ENCODE results near the gene DNAJB8.

The DNAJB8 gene

DNA sequence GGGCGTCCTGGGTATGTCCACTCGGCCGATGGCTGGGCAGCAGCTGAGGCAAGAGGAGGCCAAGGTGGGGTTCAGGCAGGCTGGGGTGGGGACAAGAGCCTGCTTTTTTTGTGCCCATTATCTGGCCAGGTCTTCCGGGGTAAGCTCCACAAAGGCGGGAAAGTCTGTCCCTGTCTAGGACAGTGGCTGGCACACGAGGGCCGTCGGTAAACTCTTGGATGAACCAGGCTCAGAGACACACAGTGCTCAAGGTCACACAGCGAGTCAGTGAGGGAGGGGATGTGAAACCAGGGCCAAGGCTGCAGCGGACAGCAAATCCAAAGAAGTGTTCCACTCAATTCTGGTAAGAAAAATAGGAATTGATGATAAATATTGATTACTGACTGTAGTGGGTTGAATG is 2.9 kb downstream of the DNAJB8 start:
- no peak for DNase-seq

DNA sequence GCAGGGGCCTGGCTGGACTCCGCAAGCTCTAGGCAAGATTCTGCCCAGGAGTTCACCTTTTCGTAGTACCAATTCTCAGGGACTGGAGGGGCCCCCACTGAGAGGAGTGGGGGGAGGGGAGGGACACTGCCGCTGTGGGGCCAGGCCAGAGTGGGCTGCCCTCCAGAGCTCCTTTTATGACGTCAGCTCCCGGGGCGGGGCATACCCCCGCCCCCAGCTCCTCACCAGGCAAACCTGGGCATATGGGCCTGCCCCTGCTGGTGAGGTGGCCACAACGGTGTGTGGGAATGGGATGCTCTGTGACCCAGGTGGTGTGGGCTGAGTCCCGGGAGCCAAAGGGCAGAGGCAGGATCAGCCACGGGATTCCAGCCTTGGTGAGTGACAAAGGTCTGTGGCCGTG is 3.3 kb downstream of the DNAJB8 start:
- no peak for DNase-seq

DNA sequence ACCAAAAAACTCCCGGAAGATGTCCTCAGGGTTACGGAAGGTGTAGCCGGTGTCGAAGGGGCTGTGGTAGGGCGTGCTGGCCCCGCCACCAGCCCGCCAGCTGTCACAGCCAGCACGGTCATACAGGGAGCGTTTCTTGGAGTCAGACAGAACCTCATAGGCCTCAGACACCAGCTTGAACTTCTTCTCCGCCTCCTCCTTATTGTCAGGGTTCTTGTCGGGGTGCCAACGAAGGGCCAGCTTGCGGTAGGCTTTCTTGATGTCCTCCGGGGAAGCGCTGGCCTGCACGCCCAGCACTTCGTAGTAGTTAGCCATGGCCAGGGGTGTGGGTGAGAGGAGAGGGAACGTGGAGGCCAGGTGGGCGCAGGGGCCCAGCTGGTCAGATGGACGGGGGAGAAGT is 3.8 kb downstream of the DNAJB8 start:
- DNase-seq, result no peak

DNA sequence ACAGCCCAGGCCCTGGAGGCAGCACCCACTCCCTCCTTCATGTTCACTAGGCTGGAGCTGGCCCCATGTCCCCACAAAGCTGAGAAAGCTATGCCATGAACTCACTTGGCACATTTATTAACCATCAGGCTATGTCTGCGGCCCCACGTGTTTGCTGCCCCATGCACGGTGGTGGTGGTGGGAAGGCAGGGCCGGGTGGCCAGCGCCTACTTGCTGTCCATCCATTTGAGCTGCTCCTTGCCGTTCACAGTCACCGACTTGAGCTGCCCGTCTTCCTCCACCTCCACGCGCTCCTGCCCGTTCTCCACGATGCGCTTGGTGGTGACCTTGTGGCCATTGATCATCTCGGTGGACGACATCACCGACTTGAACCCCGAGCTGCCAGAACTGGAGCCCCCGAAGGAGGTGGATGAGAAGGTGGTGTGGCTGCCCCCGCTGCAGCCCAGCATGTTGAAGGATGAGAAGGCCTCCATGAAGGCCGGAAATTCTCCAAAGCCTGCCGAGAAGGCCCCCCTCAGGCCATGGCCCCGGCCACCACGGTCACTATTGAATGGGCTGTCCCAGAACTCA is 4.3 kb downstream of the DNAJB8 start:
- DNase-seq, result no peak

DNA sequence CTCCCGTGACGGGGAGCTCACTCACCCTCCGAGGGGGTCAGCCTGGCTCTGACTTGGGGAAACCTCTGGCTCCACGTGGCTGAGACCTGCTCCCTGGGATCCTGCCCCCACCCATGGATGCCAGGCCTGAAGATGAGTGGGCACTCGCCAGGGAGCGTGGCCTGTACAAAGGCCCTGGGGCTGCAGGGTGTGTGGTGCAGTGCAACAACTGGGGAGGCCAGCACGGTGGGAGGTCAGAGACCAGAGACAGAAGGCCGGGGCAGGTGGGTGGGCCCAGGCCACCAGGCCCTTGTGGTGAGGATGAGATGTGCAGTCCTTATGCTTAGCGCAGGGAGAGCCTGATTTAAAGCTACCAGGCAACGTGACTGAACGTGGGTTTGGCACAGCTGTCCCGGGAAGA is 5.0 kb downstream of the DNAJB8 start:
- no peak for DNase-seq

DNA sequence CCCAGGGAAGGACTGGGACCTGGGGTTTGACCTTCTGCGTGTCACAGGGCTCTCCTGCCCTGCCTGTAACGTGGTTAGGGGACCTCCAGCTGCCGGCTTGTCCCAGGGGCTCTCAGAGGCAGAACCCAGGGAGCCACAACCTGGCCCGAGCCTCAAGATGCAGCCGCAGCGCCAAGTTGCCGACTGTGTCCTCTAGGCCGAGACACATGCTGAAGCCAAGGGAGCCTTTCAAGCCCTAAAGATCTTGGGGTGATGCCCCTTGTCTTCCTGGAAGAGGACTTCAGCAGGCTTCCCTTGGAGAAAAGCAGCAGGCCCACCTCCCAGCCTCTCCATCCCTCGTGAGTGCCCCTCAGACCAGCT is 7.2 kb downstream of the DNAJB8 start:
- DNase-seq, result no peak

DNA sequence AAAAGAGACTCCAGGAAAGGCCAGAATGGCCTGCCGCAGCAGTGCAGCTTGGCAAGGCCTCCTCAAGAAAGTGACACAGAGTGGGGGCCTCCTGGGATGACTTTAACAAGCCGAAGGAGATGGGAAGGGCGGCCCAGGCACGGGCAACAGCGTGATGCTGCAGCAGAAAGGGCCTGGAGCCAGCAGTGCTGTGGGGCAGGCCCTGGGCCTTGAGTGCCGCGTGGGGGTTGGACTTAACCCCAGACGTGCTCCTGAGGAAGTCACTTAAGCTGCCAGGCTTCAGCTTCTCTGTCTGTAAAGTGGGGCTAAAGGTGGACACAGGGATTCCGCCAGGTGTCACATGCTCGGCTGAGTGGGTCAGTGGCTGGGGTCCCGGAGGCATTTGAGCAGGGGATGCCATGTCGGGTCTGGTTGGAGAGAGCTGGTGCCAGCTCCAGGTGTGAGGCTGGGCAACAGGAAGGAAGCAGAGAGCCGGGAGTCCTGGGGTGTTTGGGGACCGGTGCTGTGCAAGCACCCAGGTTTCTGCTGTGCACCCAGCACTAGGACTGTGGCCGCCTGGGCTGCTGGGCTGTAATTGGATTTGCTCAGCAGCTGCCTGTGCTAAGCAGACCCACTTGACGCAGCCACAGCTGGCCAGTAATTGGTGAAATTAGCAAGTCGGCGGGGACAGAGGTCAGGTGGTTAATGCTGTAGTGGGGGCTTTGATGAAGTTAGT is 7.8 kb downstream of the DNAJB8 start:
- no peak for DNase-seq

DNA sequence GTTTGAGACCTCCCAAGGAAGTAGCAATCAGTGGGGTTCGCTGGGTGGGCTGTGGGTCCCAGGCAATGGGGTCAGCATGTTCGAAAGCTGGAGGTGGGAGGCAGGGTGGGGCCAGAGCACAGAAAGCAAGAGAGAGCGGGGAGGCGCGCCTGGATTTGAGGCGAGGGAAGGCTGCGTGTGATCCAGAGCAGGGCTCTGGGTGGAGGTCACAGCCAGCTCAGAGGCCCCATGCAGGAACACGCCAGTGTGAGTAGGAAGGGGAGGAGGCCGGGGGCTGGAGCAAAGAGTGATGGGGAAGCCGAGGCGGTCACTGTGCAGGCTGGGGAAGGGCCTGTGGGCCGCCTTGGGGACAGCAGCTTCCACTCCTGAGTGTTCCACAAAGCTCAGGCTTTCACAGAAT is 8.8 kb downstream of the DNAJB8 start:
- no peak for DNase-seq

DNA sequence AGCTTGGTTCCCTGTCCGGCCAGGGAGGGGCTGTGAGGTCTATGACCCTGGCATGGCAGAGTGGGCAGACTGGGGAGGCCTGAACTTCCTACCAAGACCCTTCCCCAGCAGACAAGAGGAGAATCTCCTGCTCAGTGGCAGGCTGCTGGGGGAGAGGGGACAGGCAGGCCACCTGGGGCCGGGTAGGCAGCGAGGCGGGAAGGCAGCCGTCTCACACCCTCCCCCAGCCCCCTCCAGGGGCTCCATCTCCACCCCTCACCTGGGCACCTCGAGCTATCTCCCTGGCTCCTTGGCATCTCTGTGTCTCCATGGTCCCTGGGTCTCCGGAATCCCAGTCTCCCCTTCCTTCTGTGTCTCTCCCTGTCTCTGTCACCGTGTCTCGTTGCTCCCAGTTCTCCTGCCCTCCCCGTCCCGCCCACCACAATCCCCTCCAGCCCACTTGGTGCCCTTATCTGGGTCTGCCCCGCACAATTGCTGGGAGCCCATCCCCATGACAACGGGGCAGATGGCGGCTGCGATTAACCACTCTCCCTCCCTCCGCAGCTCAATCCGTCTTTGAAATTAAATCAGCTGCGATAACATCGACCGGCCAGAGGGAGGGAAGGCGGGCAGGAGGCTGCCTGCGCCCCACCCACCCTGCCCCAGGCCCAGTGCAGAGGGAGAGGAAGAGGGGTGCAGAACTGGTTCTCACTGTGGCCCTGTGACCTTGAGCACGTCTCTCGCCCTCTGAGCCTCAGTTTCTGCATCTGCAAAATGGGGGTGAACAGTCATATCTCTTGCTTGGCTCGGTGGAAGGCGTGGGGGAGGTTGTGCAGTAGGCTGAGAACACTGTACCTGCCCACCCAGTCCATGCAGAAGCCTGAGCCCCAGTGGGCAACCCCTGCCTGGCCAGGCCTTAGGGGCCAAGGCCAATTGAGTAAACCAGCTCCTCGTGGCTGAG is 9.6 kb downstream of the DNAJB8 start:
- DNase-seq, result no peak

DNA sequence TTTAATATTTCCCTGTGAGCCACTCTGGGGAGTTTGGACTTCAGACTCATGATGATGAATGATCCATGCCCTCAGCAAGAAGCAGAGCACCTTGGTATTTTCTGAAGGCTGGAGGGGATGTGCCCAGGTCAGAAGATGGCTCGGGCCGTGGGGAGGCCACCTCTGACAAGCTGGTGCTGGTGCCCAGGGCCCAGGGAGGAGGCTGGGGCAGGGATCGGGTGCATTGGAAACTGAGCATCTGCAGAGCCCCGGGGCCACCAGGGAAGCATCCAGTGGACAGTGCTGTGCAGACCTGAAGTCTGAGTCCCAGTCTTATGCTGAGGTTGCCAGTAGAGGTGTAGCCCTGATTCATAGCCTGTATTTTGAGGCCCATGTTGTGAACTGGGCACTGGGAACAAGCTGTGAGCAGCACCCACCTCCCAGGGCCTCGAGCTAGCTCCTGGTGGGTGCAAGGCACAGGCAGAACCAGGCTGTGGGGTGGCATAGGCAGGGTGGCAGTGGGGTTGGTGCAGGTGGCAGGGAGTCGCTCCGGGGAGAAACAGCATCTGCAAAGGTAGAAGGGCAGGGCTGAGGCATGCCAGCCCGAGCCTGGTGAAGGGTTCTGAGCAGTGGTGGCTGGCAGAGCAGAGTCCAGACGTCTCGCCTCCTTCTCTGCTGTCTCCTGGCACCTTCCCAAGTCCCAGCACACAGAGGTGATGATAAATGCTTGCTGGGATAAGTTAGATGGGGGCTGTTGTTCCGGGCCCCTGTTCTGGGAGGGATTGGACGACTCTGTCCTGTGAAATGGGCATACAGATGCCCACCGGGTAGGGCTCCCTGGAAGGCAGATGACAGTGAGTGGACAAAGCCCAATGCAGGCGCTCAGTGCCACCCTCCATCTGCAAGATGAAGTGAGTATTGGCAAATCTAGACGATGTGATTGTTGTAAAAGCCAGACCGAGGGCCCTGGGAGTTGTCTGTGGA is 10.6 kb downstream of the DNAJB8 start:
- DNase-seq, result no peak

DNA sequence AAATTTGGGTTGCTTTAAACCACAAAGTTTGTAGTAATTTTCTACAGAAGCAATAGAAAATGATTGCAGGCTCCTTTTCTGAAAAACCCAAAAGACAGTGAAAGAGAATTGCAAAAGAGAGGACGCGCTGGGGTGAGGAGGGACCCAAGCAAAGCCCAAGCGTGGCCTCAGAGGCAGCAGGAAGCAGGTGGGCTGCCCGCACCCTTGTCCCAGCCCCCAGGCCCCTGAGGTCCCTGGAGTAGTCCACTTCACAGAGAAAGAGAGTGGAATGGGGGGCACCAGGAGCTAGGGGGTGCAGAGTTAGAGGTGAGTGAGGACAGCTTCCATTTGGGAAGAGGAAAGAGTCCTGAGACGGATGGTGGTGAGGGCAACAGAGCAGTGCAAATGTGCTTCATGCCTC is 11.6 kb downstream of the DNAJB8 start:
- no peak for DNase-seq

DNA sequence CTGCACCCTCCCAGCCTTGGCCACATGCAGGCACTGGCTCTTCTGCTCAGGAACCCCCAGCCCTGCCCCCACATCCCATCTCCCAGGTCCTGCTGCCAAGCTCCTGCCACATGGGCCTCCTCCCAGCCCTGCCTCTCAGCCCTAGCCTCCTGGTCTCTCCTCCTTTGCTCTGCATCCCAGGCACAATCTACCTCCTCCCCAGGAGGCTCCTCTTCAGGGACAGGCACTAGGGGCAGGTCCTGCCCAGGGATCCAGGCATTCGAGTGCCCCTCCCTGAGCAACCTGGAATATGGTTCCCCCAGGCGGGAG is 12.4 kb downstream of the DNAJB8 start:
- no peak for DNase-seq

DNA sequence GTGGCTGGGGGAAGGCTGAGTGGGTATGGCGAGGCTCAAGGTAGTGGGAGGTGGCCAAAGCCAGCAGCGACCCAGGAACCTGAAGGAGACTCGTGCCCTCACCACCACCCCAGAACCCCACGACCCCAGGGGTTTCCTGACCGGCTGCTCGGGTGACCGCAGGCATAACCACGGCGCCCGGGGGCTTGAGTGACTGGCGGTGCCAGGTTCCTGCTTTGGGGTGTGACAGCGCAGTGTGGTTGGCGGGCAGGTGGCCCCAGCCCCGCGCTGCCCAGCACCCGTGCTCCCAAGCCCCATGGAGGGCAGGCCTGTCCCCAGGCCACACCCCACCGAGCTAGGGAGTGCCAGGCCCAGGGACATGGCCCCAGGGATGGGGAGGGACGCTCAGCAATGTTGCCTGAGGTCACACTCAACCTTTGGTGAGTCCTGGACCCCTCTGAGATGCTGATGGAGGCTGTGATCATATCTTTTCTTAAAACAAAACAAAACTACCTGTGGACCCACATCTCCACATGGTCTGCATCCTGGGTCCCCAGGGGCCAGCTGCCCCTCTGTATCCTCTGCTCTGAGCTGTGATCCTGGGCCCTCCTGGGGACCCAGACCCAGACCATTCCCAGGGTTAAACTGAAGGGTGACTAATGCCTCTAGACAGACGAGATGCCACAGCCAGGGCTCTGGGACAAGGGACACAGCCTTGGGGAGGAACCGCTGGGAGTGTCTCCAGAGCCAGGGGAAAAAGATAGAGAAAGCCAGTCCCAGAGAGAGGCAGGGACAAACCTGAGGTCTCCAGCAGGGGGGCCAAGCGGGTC is 13.0 kb downstream of the DNAJB8 start:
- DNase-seq, result no peak

DNA sequence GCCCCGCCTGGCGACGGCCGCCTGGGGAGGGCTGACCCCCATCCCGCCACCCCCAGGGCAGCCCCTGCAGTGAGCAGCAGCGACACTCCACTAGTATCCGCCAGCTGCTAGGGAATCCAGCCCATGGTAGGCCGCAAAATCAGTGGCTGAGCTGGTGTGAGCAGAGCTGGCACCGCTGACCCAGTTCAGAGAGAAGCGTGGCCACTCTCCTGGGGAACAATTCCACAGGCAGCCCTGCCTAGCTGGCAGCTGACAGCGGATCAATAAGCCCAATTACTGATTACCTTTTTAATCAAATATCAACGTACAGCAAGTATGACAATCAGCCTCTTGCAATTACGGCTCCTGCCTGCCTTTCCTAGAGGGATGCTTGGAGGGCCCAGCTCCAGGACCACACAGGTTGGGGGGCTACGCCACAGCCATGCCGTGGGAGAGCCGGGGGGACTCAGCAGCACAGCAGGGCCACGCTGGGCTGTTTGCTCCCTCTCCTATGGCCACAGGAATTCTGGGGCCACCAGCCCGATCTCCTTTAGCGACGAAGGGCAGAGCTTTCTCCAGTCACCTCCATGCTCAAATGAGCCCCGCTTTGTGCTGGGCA is 13.9 kb downstream of the DNAJB8 start:
- no peak for DNase-seq

DNA sequence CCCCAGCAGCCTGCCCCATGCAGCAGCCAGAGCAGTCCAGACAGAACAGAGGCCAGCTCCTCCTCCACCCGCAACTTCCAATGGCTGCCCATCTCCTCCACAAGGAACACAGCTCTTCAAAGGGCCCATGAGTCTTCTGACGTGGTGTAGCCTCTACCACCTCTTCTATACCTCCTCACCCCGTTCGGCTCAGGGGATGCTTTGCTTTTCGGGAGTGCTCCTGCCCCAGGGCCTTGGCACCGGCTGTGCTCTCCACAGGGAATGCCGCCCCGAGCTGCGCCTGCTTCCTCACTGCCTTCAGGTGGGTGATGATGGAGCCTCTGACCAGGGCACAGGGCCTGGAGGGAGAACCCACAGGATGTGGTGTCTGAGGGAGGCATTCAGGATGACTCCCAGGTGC is 14.6 kb downstream of the DNAJB8 start:
- no peak for DNase-seq

DNA sequence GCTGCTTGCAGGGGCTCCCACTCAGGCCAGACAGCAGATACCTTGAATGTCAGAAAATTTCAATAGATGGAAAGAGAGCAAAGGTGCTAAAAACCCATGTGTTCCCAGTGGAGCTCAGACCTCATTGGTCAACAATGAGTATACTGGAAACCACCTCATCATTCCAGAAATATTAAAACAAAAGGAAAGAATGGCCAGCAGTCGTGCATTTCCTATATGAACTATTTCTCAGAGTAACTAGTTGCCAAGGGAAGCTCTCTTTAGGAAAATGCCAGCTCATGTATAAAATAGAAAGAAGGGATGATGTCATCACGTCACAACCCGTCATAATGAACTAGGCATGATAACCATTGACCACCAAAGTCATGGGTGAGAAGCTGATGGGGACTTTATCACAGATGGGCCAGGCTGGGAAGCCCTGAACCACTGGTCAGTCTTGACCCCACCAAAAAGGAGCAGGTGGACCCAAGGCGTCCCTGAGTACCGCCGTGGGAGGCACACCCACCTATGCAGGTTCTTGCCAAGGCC is 17.5 kb downstream of the DNAJB8 start:
- DNase-seq, result no peak

DNA sequence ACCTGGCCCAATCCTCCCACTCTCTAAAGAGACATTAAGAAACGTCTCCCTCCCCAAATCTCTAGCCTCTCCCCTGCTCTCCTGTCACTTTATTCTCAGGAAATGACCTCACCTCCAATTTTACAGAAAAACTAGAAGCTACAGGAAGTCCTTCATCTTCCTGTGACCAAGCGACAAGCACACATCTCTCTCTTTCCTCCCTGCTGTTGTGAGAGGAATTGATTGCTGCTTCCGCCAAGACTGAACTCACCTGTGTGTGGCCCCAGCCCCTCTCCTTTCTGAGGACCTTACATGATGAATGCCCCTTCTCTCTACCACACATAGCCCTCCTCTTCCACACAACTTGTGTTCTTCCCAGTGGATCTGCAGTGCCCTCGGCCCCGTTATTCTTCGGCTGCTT is 18.2 kb downstream of the DNAJB8 start:
- no peak for DNase-seq

DNA sequence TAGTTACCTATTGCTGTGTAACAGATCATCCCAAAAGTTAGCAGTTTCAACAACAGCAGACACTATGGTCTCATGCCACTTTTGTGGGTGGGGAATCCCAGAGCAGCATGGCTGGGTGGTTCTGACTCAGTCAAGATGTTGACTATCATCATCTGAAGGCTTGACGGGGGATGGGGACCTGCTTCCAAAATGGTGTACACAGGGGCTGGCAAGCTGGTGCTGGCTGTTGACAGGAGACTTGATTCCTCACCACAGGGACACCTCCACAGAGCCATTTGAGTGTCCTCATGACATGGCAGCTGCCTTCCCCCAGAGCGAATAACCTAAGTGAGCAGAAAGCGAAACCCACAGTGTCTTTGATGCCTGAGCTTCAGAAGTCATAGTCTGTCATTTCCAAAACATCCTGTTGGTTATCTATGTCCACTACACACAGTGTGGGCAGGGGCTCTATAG is 19.1 kb downstream of the DNAJB8 start:
- no peak for DNase-seq

DNA sequence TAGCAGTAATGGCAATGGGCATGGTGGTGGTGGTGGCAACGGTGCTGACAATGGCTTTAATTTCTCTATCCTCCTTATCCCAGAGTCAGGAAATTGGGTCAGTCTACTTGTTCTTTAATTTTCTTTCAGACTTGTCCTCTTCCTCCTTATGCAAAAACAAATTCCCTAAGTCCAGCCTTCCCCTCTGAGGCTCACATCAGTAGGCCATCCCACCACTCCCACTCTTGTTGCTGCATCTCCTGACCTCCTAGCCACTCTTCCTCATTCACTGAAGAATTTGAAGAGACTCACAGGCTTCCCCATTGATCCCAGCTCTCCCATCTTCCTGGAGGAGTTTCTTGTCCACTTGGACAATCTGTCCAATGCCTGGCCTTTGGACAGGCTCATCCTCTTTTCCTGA is 19.9 kb downstream of the DNAJB8 start:
- no peak for DNase-seq

DNA sequence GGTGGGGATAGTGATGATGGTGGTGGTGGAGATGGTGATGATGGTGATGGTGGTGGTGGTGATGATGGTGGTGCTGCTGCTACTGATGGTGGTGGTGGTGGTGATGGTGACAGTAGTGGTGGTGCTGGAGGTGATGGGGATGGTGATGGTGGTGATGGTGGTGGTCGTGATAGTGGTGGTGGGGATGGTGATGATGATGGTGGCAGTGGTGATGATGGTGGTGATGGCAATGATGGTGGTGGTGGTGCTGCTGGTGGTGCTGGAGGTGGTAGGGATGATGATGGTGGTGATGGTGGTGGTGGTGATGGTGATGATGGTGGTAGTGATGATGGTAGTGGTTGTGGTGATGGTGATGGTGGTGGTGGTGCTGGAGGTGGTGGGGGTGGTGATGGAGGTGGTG is 21.3 kb downstream of the DNAJB8 start:
- no peak for DNase-seq

DNA sequence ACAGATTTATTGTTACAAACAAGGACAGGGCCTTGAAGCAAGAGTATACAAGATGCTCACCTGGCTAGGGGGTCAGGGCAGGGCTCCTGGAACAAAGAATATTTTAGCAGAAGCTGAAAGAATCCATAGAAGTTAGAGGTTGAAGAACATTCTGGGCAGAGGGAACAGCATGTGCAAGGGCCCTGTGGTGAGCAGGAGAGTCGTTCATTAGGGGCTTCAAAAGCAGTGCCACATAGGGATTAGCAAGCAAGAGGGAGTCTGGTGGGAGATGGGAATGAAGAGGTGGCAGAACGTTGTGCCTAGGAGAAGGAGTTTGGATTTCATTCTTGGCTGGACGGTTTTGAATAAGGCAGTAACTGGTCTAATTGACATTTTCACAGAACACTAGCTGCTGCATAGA is 22.9 kb downstream of the DNAJB8 start:
- DNase-seq, result no peak

All from femur (tissue), 1 donor.